ENCODE measurements around the gene JAZF1.

JAZF1 gene

DNA sequence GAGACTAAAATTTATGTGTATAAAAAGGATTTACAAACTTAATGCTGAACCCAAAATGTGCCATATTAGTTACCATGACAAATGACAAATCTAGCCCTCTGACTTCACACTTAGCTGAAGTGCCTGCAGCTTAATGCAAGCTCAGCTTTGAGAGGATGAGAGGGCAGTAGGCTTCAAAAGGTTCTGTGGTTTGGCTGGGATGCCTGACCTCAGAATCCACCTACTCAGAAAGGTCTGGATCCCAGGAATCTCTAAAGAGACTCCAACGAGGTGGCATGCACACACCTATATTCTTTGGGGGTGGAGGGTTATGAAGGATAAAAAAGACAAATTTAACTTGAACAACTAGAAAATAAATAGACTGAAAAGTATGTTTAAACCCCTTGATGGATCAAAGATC, 227.2 kb downstream of the JAZF1 start:
- DNase-seq (ENCODE audit: insufficient read length, low spot score) (no peak), FAIRE-seq (no peak)

DNA sequence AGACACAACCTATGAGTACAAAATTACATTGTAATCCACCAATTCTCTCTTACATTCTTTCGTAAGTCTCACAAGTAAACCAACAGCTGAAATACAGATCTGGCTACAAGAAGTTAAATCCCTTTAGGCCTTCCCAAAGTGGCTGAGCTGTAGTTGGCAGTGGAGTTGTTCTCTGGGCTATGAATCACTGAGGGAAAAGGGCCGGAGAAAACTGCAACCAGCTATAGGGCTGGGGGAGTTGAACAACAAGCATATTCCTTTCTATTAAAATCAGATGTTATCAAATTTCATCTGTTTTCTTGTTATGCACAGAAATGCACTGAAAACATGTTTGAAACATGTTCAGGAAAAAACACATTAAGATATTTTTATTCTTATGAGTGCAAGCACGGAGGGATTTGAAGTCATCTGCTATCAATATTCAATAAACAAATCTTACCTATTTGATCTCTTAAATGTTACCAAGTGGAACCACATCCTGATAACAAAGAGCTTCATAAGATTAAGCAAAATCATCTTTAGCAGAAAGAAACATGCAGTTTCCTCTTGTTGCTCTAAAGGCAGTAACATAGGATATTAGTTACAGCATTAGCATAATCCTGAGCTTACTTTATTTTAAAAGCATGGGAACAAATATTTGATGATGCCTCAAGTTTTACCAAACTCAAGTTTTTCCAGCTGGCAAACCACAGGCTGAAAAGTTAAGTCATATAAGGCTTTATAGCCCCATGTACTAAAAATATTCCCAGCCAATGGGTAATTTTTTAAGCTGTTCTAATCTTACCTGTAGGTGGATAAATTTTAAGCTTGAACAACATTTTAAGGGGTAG, 227.9 kb downstream of the JAZF1 start:
- FAIRE-seq (no peak), DNase-seq (ENCODE audit: insufficient read length, low spot score) (no peak)

DNA sequence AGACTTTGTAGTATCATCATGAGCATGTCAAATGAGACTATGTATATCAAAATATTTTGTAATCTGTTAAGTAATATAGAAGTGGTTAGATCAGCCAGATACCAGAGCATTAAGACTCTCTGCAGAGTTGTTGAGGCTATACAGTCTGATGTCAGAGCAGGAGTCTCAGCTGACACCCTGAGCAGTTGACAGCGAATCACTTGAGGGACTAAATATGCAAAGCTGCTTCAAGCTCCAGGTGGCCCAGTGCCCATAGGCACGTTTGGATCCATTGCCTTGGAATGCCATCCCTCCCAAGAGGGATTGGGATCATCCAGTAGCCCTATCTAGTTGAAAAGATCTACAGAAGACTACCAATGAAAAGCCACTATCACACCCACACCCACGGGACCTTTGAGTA, 230.5 kb downstream of the JAZF1 start:
- FAIRE-seq (no peak), DNase-seq (ENCODE audit: insufficient read length, low spot score) (no peak)

GRCh38 chr7:27948861-27949260, 231.7 kb downstream of the JAZF1 start:
- DNase-seq (ENCODE audit: insufficient read length, low spot score): no peak
- no peak for FAIRE-seq

- FAIRE-seq: no peak
These were observed 232.9 kb downstream of the JAZF1 start for GRCh38 chr7:27947586-27948278.

DNA sequence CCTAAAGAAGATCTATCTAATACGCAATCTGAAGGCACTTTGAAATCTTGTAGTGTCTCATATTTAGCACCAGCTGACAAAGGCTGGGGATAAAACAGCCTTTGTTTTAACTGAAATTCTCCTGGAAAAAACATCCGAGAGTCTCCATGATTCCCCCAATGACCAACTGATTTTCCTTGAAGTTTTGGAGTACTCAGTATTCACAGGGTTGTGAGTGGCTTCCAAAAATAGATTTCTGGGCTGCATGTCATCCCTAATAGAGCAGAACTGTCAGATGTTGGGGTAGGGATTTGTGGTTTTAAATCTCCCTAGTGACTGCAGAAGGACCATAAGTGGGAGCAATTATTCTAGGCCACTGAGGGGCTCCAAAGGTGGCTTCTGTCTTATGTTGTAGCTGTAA, 234.2 kb downstream of the JAZF1 start:
- DNase-seq (ENCODE audit: insufficient read length, low spot score): no peak
- no peak for FAIRE-seq

More at GRCh38 chr7:27947586-27948278, 232.9 kb downstream of the JAZF1 start:
- DNase-seq (ENCODE audit: insufficient read length, low spot score): no peak

- FAIRE-seq (no peak), DNase-seq (ENCODE audit: insufficient read length, low spot score) (no peak)
These were observed 235.4 kb downstream of the JAZF1 start for GRCh38 chr7:27945058-27945795.

DNA sequence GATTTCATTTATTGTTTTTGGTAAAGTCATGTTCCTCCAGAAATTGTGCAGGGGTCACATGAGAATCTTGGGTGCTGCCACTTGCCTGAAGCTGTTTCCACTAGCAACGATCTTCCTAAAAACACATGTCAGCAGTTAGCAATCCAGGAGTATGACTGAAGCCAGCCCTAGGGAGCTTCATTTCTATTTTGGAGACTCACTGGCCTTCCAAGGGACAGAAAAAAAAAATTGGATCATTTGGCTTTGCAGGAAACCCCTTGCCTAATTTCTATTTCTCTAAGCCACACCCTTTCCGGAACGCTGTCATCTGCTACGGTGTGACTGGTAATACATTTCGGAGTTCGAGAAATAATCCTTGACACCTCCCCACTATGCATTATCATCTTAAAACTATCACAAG, 236.0 kb downstream of the JAZF1 start:
- FAIRE-seq: no peak

GRCh38 chr7:27943241-27943640, 237.4 kb downstream of the JAZF1 start:
- FAIRE-seq: no peak
- DNase-seq (ENCODE audit: insufficient read length, low spot score): no peak

More for the DNA sequence above, 236.0 kb downstream of the JAZF1 start:
- DNase-seq (ENCODE audit: insufficient read length, low spot score): no peak

- no peak for DNase-seq (ENCODE audit: insufficient read length, low spot score)
- no peak for FAIRE-seq
These were observed 237.9 kb downstream of the JAZF1 start for GRCh38 chr7:27942711-27943110.

GRCh38 chr7:27941522-27941921, 239.1 kb downstream of the JAZF1 start:
- DNase-seq (ENCODE audit: insufficient read length, low spot score): no peak
- FAIRE-seq: no peak

GRCh38 chr7:27940341-27940740, 240.3 kb downstream of the JAZF1 start:
- no peak for FAIRE-seq

DNA sequence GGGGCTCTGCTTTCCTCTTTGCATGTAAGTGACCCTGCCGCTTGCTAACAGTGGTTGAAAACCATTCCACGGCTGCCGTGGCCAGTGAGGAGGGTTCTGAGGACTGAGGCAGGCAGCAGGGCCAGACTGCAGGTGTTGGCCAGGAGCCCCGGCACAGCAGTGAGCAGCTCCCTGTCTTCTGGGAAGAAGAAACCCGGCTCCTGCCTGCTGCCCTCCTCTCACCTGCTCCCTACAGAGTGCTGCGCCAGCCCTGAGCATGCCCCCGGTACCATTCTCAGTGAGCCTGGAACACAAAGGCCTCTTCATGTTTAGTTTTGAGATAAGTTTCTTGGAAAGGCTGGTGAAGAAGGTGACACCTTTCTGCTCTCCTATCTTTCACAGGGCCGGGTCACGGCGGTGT, 240.7 kb downstream of the JAZF1 start:
- FAIRE-seq (no peak), DNase-seq (ENCODE audit: insufficient read length, low spot score) (no peak)

More at GRCh38 chr7:27940341-27940740, 240.3 kb downstream of the JAZF1 start:
- no peak for DNase-seq (ENCODE audit: insufficient read length, low spot score)

- no peak for FAIRE-seq
- no peak for DNase-seq (ENCODE audit: insufficient read length, low spot score)
These were observed 243.9 kb downstream of the JAZF1 start for GRCh38 chr7:27936768-27937102.

GRCh38 chr7:27936047-27936767, 244.4 kb downstream of the JAZF1 start:
- DNase-seq (ENCODE audit: insufficient read length, low spot score) (no peak), FAIRE-seq (no peak)

- no peak for FAIRE-seq
- DNase-seq (ENCODE audit: insufficient read length, low spot score): no peak
These were observed 246.7 kb downstream of the JAZF1 start for GRCh38 chr7:27933671-27934565.

DNA sequence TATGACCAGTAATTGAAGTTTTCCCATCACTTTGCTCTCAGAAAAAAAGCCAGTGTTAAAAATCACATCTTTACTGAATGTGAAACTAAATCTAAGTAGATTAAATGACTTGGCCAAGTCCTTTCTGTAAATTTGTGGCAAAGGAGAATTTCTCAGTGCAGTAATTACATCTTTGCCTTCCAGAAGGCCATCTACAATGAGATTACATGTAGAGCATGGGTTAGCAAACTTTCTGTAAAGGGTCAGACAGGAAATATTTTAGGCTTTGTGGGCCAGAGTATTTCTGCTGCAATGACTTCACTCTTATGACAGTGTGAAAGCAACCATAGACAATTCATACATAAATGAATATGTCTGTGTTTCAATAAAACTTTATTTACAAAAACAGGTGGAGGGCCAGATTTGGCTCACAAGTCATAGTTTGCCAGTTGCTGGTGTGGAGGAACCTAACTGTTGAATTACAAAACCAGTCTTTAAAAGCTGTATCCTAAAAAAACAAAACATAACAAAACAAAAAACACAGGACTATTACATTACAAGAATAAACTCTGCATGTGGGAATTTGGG, 249.6 kb downstream of the JAZF1 start:
- DNase-seq (ENCODE audit: insufficient read length, low spot score): no peak
- no peak for FAIRE-seq

- DNase-seq (ENCODE audit: insufficient read length, low spot score): no peak
- FAIRE-seq: no peak
These were observed 251.5 kb downstream of the JAZF1 start for GRCh38 chr7:27929127-27929526.

DNA sequence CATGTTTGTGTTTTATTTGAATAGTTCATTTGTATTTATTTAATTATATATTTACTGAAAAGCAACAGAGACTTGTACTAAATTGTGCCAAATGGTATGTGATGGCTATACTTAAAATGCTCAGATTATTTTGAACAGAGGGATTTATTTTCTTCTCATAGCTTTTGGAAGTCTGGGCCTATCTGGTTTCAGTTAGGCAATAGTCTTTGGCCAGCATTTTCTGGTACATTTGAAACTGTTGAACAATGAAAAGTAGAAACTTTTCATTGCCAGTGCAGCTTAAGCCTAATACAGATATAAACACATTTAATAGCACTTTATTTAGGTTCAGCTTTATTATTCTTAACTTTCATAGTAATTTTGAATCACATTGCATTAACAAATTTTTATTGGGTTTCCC, 252.6 kb downstream of the JAZF1 start:
- DNase-seq (ENCODE audit: insufficient read length, low spot score) (no peak), FAIRE-seq (no peak)
